ENCODE measurements around the gene TGM4.

- TF ChIP-seq EZH2 (IDR thresholded peaks at IDR 0.05; ENCODE audit: low read depth, unreplicated experiment) (no peak), CTCF (conservative IDR thresholded peaks at IDR 0.05; ENCODE audit: low read depth in 2 of 2) (no peak)
These were observed 20.1 kb downstream of the TGM4 start for GRCh38 chr3:44894485-44894884.
